GM21526 (cell line): ENCODE data around the gene CLASRP.
"Not testable (repeated sequence)": the region's sequence is repeated elsewhere in the genome, so short reads cannot be mapped to it uniquely, and the experiment has no call there.

Experiments used
- ATAC-seq: cut with Tn5 transposase; IDR thresholded peaks from one replicate; pipeline ENCODE4 v1.9.1; 2021; ENCODE audit warnings: moderate library complexity; ENCODE audit not compliant: unreplicated experiment, low FRiP score

The CLASRP gene

DNA sequence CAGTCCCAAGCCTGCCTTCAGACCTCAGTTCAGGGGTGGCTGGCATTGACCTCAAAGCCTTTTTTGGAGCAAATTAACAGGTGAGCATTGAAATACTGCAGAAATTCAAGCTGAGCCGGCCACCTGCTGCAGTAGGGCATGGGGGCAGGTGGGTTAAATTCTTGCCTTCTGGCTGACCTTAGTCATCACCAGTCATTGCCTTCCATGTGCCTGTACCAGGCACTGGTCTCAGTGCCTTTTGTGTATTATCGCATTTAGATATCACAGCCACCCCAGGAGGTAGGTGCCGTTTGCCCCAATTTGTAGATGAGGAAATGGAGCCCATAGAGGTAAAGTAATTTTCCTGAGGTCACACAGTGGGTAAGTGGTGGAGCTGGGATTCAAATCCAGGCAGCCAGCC is 61.4 kb downstream of the CLASRP start:
- ATAC-seq, result no peak

DNA sequence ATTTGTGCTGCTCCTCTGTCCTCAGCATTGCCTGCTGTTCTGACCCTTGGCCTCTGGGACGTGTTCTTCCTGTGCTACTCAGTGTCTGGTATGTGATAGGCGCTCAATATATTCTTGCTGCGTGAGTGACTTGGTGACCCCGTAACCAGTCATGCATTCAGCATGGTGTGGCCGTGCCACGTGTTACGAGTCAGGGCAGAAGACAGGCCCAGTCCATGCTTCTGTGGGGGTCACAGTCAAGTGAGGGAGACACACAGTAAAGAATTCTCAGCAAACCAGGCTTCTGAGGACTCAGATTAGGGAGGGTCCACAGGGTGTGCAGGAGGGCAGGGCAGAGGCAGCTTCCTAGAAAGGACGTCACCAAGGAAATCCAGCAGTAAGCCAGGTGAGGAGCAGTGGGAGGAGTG is 62.0 kb downstream of the CLASRP start:
- ATAC-seq, result no peak

DNA sequence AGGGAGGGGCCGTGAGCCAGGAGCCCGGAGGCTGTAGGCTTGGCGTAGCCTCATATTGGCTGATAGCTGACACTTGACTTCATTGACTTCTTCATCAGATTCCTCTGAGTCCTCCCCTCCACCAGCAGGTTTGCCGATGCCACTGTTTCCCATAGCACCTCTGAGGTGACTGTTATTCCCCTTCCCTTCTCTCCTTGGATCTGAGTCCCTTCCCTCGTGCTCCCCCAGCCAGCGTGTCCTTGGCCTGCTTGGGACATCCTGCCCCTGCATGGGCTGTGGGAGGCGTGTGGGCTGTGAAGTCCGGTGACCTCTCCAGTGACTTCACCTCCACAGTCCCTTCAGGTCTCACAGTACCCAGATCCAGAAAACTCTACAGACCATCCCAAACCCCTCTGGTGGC is 63.0 kb downstream of the CLASRP start:
- ATAC-seq, result no peak

DNA sequence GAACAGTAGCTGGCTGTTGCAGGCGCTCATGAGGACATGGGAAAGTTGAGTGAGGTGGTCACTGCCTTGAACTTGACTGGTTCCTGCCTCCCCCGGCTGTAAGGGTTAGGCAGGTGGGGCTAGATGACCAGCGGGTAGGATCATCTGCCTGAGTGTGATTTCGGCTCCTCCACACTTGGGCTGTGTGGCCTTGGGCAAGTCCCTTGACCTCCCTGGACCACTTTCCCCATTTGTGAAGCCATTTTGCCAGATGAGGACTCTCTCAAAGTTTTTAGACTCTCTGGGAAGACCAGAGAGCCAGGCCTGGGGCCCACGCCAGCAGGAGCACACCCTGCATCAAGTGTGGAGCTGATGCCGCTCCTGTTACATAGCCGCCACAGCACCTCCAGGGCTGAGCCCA is 63.6 kb downstream of the CLASRP start:
- no peak for ATAC-seq

DNA sequence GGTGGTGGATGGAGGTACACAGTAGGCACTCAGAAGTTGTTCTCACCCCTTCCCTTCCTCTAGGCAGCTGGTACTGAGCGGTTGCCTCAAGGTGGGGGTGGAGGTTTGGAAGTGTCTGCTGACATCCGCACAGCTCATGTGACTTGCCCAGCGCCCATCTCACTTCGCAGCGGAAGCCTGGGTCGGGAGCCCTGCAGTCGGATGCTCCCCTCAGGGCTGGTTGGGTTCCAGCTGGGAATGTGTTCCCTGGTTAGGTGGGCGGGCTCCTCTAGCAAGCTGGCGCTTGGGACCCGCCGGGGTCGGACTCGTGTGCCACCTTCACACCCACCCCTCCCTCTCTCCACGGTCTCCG is 64.3 kb downstream of the CLASRP start:
- ATAC-seq, result no peak

DNA sequence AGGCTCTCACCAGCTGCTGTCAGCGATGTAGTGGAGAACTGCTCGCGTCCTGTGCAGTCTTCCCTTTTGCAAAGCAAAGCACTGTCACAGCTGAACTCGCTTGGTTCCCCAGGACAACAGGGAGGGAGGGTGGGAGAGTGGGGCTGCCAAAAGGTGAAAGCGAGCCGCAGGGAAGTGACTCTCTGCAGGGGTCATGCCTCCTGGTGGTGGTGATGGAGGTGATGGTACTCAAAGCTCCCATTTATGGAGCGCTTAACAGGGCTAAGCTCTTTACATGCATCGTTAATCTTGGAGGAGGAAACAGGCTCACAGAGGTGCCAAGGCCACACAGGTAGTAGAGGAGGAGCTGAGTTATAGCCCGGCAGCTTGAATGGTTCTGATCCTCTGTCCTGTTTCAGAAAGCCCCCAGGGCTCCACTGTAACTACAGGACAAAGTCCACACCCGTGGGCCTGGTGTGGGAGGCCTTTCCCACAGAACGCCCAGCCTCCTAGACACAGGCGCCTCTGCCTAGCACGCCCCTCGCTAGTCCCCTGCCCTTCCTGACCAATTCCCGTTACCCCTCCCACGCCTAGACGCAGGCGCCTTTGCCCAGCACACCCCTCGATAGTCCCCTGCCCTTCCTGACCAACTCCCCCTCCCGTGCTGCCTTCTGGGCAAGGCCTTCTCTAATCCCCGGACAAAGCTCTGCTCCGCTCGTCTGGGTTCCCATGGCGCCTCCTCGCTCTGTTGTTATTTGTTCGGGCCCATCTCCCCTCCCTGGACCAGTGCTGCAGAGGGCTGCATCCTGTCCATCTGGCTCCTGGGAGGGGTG is 64.9 kb downstream of the CLASRP start:
- ATAC-seq, result no peak

DNA sequence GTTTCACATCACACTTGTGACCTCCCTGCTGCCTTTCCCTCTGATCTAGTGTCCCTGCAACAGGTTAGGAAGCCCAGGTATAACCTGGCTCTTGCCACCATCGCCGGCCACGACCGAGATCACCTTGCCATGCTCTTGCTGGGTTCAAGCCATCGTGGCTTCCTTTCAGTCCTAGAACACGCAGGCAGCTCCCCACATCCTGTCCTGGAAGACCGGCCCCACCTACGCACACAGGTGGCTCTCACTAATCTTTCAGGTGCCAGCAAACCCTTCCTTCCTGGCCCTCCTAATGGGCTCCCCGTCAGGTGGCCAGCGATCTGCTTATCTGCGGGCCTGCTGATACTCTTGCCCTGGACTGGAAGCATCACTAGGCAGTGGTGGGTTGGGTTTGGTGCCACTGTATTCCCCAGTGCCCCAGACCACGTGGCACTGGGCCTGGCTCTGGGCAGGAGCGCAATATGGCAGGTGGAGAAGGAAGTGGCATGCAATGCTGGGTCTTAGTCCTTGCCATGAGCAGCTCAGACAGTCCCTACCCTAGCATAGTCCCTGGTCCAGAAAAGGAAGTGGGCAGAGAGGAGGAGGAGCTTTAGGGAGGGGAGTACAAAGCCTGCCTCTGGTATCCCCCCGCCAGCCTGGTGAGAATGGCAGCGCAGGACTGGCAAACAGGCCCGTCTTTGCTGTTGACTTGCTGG is 66.0 kb downstream of the CLASRP start:
- ATAC-seq, result no peak

DNA sequence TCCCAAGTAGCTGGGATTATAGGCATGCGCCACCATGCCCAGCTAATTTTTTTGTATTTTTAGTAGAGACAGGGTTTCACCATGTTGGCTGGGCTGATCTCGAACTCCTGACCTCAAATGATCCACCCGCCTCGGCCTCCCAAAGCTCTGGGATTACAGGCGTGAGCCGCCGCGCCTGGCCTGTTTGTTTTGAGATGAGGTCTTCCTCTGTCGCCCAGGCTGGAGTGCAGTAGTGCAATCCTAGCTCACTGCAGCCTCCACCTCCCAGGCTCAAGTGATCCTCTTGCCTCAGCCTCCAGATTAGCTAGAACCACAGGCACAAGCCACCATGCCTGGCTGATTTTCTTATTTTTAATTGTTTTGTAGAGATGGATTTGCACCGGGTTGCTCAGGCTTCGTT is 67.5 kb downstream of the CLASRP start:
- not testable (repeated sequence) for ATAC-seq

DNA sequence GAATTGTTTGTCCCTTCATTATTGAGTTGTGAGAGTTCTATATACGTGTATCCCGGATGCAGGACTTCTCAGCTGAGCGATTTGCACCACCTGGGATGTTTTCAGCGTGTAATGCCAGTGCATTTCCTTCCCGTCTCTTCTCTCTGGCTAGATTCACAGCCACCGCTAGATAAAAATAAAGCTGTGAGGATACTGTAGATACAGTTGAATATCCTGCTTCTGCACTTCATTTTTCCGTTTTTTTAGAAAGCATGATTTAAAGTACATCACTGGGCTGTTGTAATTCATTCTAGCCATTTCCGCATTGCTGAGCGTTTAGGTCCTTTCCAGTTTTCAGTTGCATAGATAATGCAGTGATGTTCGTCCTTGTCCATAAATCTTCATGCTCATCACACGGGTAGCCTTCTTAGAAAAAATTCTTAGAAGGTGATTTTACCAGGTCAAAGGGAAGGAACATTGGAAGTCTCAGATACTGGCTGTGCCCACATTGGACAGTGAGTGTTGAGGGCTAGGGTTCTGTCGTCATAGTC is 68.8 kb downstream of the CLASRP start:
- ATAC-seq, result no peak

DNA sequence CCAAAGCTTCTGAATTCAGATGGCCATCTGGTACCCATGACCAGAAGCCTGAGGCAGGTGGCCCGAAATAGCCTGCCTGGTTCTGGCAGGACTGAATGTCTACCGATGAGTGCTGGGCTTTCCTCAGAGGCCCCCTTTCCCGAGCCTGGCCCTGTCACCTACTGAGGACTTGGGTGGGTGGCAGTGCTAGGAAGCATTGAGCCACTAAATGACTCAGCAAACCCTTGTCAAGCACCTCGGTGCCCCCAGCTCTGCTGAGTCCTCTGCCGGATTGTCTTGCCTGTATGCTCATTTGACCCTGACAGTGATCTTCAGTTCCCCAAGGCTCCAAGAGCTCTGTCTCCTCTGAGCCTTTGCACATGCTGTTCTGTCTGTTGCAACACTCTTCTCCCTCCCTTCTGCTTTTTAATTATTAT is 72.0 kb downstream of the CLASRP start:
- no peak for ATAC-seq

DNA sequence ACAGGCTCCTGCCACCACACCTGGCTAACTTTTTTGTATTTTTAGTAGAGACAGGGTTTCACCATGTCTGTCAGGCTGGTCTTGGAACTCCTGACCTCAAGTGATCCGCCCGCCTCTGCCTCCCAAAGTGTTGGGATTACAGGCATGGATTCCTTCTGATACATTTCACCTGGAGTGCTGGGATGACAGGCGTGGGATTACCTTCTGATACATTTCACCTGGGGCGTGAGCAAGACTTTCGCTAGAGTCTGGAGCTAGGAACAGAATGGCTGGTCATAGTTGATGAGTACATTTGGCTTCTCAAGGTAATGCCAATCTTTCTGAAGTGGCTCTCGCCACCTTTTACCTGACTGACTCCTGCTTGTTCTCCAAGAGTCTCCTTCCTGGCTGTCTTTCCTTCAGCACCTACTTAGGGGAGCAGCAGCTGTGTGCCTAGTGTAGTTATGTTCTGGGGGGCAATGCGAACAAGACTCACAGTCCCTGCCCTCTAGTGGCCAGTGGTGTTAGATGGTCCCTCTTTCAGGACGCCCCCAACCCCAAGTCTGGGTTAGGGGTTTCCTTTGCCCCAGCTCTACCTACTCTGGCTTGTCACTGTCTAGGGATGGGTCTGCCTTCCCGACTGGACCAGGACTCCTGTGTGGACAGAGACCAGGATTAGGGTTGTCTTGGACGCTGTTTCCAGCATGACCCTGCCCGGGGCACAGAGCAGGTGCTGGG is 73.4 kb downstream of the CLASRP start:
- no peak for ATAC-seq

DNA sequence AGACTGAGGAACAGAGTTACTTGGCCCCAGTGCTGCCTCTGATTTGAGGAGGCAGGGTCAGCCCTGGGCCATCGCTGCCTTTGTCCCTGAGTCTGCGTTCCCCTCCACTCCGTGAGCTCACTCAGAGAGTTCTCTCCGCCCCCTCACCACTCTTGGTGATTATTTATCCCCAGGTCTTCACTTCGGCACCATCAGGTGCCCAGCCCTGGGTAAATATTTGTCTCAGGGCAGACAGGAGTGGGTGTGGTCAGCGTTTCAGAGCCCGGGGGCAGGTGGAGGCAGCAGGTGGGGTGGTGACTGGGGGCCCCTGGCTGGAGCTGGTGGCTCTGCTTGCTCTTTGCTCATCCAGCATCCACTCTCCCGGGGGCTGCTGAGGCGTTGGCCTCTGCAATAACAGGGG is 74.8 kb downstream of the CLASRP start:
- ATAC-seq, result no peak

DNA sequence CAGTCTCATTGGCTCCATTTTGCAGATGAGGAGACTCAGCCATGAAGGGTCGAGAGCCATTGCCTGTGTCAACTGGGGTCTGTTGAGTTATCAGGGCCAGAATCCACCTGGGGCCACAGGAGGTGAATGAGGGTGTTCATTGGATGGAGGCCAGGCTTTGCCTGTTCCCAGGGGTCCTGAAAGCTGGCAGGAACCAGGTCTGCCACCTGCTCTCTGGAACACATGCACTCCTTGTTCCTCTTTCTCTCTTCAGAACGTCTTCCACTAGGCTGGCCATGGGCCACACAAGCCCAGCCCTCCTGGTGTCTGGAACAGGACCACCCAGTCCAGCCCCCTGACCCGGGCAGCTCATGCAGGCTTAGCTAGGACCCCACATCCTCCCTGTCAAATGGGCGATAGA is 75.3 kb downstream of the CLASRP start:
- ATAC-seq, result no peak

DNA sequence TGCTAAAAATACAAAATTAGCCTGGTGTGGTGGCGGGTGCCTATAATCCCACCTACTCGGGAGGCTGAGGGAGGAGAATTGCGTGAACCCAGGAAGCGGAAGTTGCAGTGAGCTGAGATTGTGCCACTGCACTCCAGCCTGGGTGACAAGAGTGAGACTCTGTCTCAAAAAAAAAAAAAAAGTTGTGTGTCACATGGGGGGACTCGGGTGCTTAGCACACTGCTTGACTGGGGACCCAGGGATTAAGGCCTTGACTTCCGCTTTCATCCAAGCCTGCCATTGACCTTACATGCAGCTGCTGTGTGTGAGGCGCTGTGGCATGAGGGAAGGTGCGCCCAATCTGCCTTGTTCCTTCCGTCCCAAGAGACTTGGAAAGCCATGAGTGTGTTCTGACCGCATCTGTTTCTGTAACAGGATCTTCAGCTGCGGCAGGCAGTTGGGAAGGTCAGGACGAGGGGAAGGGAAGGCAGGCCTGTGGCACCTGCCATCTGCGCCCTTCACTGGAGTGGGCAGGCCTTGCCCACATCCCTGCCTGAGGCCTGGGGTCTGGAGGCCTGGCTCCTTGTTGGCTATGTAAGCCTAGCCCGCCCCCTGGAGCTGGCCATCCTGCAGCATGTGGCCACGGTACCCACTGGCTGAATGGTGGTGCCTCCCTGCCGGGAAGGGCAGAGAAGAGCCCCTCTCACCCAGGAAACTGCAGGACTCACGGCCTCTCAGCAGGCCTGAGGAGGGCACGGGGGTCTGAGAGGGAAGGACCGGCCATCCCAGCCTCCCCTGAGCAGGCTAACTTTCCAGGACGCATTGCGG is 77.2 kb downstream of the CLASRP start:
- no peak for ATAC-seq

DNA sequence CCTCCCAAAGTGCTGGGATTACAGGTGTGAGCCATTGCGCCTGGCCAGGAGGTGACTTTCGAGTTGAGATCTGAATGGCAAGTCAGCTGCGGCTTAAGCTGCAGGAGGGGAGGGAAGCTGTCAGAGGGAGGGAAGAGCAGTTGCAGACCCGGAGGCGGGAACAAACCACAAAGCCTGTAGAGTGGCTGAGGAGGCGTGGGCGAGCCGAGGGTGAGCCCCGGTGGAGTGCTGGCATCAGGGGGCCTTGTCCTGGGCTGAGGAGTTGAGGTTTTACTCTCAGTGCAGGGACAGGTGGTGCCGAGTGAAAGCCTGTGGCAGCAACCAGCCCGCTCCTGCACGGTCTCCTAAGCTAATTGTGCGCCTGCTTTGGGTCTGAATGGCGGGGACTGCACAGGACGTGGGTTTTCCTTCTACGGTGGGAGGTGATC is 78.3 kb downstream of the CLASRP start:
- ATAC-seq, result no peak

DNA sequence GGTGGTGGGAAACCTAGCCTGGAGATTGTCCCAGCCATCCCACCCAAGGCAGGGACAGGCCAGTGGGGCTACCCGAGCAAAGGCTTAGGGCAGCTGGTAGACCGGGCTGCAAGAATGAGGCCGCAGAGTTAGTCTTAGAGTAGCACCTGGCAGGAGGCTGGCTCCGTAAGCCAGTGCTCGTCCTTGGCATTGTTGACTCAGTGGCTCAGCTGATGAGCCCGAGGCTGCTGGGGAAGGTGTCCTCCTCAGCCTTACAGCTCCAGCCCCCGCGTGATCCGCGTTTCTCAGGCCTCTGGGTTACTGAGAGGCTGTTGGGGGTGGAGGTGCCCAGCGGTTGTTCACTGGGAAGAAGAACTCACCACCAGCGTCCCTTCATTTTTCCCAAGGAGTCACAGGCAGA is 78.8 kb downstream of the CLASRP start:
- no peak for ATAC-seq

DNA sequence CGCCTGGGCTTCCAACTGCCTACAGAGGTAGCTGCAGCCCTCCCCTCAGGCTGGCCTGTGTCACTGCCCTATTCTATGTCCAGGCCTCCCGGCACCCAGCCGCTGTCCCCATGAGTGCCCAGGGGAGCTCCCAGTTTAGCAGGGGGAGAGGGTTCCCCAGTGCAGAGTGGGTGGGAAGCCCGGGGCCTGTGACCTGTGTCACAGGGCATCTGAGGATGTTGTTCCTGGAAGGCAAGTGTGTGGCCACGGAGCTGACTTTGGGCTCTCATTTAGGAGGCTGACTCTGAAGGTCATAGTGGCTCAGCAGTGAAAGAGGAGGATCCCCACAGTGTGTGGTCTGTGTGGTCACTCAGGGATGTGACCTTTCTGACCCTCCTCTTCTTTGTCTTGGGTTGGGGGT is 79.3 kb downstream of the CLASRP start:
- no peak for ATAC-seq

DNA sequence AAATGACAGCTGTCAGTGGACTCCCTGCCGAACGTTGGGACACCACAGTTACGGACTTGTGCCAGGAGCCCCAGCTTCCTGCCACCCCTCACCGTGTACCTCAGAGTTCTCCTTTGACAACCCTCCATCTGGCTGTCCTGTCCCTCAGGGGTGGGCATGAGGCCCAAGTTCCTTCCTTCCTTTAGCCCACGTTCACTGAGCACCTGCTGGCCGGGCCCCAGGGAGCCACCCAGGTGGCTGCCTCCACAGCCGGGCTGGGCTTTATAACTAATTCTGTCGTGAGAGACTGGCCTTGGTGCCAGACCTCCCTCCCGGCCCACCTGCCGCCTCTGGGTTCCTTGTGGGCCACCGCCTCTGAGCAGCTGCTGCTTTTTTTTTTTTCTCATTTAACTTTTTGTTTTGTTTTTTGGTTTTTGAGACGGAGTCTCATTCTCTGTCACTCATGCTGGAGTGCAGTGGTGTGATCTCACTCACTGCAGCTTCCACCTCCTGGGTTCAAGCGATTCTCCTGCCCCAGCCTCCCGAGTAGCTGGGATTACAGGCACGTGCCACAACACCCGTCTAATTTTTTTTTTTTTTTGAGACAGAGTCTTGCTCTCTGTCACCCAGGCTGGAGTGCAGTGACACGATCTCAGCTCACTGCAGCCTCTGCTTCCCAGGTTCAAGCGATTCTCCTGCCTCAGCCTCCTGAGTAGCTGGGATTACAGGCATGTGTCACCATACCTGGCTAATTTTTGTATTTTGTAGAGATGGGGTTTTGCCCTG is 79.9 kb downstream of the CLASRP start:
- ATAC-seq, result not testable (repeated sequence)

DNA sequence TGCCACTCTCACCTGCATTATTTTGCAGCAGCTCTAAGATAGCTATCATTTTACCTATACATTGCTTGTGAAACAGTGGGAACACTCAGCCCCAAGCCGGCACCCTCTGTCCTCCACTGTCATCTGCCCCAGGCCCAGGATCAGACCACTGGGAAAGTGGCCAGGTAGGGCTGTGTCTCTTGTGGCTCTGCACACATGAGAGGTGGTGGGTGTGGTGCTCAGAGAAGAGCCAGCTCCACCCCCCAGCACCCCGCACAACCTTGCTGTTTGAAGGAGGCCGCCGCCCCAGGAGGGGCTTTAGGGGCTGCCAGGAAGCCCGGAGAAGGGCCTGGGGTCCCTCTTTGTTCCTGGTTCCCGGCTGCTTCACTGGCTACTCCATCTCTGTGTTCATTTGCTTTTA is 80.7 kb downstream of the CLASRP start:
- ATAC-seq, result no peak
